ENCODE measurements around the gene MSANTD2.

MSANTD2 gene

GRCh38 chr11:124779568-124779967 lies 20.6 kb downstream of the MSANTD2 start:
- TF ChIP-seq FOXM1 (IDR thresholded peaks at IDR 0.05; ENCODE audit: borderline replicate concordance, low read depth) (no peak), RAD21 (IDR thresholded peaks at IDR 0.05; ENCODE audit: low read depth) (no peak)

- TF ChIP-seq ZBTB7A (IDR thresholded peaks at IDR 0.05; ENCODE audit: low read depth), result no peak
- TF ChIP-seq TAF1 (IDR thresholded peaks at IDR 0.05; ENCODE audit: low read depth), result no peak
Measured at GRCh38 chr11:124778281-124778680, 21.9 kb downstream of the MSANTD2 start.

- no peak for TF ChIP-seq USF1 (IDR thresholded peaks at IDR 0.05)
- no peak for TF ChIP-seq TEAD4 (IDR thresholded peaks at IDR 0.05)
- TF ChIP-seq EGR1 (IDR thresholded peaks at IDR 0.05), result no peak
- TF ChIP-seq MAX (IDR thresholded peaks at IDR 0.05), result no peak
- TF ChIP-seq NFIC (IDR thresholded peaks at IDR 0.05), result no peak
- no peak for TF ChIP-seq CEBPB (IDR thresholded peaks at IDR 0.05)
- no peak for TF ChIP-seq REST (IDR thresholded peaks at IDR 0.05; ENCODE audit: low read depth)
- no peak for TF ChIP-seq CREB1 (IDR thresholded peaks at IDR 0.05; ENCODE audit: low read depth)
- TF ChIP-seq TAF1 (IDR thresholded peaks at IDR 0.05; ENCODE audit: low read depth), result no peak
- TF ChIP-seq FOXM1 (IDR thresholded peaks at IDR 0.05; ENCODE audit: borderline replicate concordance, low read depth), result no peak
- TF ChIP-seq RAD21 (IDR thresholded peaks at IDR 0.05; ENCODE audit: low read depth), result no peak
- no peak for TF ChIP-seq YY1 (IDR thresholded peaks at IDR 0.05; ENCODE audit: low read depth)
- no peak for TF ChIP-seq ZBTB7A (IDR thresholded peaks at IDR 0.05; ENCODE audit: low read depth)
- TF ChIP-seq TCF12 (IDR thresholded peaks at IDR 0.05; ENCODE audit: low read depth), result no peak
- no peak for TF ChIP-seq EP300 (IDR thresholded peaks at IDR 0.05; ENCODE audit: borderline replicate concordance)
Measured at GRCh38 chr11:124776865-124777645, 23.2 kb downstream of the MSANTD2 start.

GRCh38 chr11:124769806-124770774 lies 30.1 kb downstream of the MSANTD2 start:
- no peak for TF ChIP-seq FOXM1 (IDR thresholded peaks at IDR 0.05; ENCODE audit: borderline replicate concordance, low read depth)
- no peak for TF ChIP-seq YY1 (IDR thresholded peaks at IDR 0.05; ENCODE audit: low read depth)
- no peak for TF ChIP-seq RAD21 (IDR thresholded peaks at IDR 0.05; ENCODE audit: low read depth)
- TF ChIP-seq USF1 (IDR thresholded peaks at IDR 0.05), result no peak
- no peak for TF ChIP-seq EP300 (IDR thresholded peaks at IDR 0.05; ENCODE audit: borderline replicate concordance)
- no peak for TF ChIP-seq TAF1 (IDR thresholded peaks at IDR 0.05; ENCODE audit: low read depth)
- no peak for TF ChIP-seq TCF12 (IDR thresholded peaks at IDR 0.05; ENCODE audit: low read depth)
- TF ChIP-seq CEBPB (IDR thresholded peaks at IDR 0.05), result no peak
- TF ChIP-seq EGR1 (IDR thresholded peaks at IDR 0.05), result no peak
- TF ChIP-seq CREB1 (IDR thresholded peaks at IDR 0.05; ENCODE audit: low read depth), result no peak
- TF ChIP-seq REST (IDR thresholded peaks at IDR 0.05; ENCODE audit: low read depth), result no peak

- TF ChIP-seq TCF12 (IDR thresholded peaks at IDR 0.05; ENCODE audit: low read depth), result no peak
- no peak for TF ChIP-seq TEAD4 (IDR thresholded peaks at IDR 0.05)
- no peak for TF ChIP-seq FOXM1 (IDR thresholded peaks at IDR 0.05; ENCODE audit: borderline replicate concordance, low read depth)
- TF ChIP-seq NFIC (IDR thresholded peaks at IDR 0.05), result no peak
- TF ChIP-seq TAF1 (IDR thresholded peaks at IDR 0.05; ENCODE audit: low read depth), result no peak
- TF ChIP-seq RAD21 (IDR thresholded peaks at IDR 0.05; ENCODE audit: low read depth), result no peak
- TF ChIP-seq EGR1 (IDR thresholded peaks at IDR 0.05), result no peak
- TF ChIP-seq MAX (IDR thresholded peaks at IDR 0.05), result no peak
- no peak for TF ChIP-seq REST (IDR thresholded peaks at IDR 0.05; ENCODE audit: low read depth)
- no peak for TF ChIP-seq USF1 (IDR thresholded peaks at IDR 0.05)
- TF ChIP-seq CREB1 (IDR thresholded peaks at IDR 0.05; ENCODE audit: low read depth), result no peak
- TF ChIP-seq ZBTB7A (IDR thresholded peaks at IDR 0.05; ENCODE audit: low read depth), result no peak
- TF ChIP-seq YY1 (IDR thresholded peaks at IDR 0.05; ENCODE audit: low read depth), result no peak
- no peak for TF ChIP-seq EP300 (IDR thresholded peaks at IDR 0.05; ENCODE audit: borderline replicate concordance)
- no peak for TF ChIP-seq CEBPB (IDR thresholded peaks at IDR 0.05)
Measured at GRCh38 chr11:124768914-124769313, 31.3 kb downstream of the MSANTD2 start.
